ENCODE data around the gene MEOX2. TPM values are rescaled to one million over a fixed set of nuclear protein-coding genes. Genes with fewer than 3 reads are reported as not detected.
A peak's percentile ranks its signal among the peaks of the same experiment; 100 is the strongest.

MEOX2 gene
- total RNA-seq, 2 donors from 2014 or later = 4.5 to 11.1 TPM

GRCh38 chr7:15684871-15685270 lies 1.6 kb downstream of the MEOX2 start:
- TF ChIP-seq CTCF (IDR thresholded peaks at IDR 0.05) = peak in 1 of 2 donors; percentile 26
- peaks cover 0 to 4% of the 10 kb centered on the region in 2 donors for H3K4me1 ChIP-seq
- DNase-seq (ENCODE audit: low spot score) = no peak
- no peaks in the 10 kb centered on the region for H3K9me3 ChIP-seq
- peak overlapping the region; percentile 87 to 91 for H3K27ac ChIP-seq
- no peaks in the 10 kb centered on the region for H3K36me3 ChIP-seq
- peaks cover 0 to 5% of the 10 kb centered on the region in 2 donors for H3K27me3 ChIP-seq
- H3K4me3 ChIP-seq = peak overlapping the region; percentile 60 to 70

GRCh38 chr7:15684111-15684800 lies 2.2 kb downstream of the MEOX2 start:
- Histone ChIP-seq H3K27ac (peak overlapping the region; percentile 87 to 91), H3K4me1 (peaks cover 0 to 4% of the 10 kb centered on the region in 2 donors), H3K9me3 (no peaks in the 10 kb centered on the region), H3K36me3 (no peaks in the 10 kb centered on the region), H3K4me3 (peak overlapping the region; percentile 60 to 70), H3K27me3 (peaks cover 0 to 5% of the 10 kb centered on the region in 2 donors)
- DNase-seq (ENCODE audit: low spot score) = no peak
- no peak for TF ChIP-seq CTCF (IDR thresholded peaks at IDR 0.05)

- H3K27me3 ChIP-seq = peaks cover 0 to 5% of the 10 kb centered on the region in 2 donors
Measured at GRCh38 chr7:15682751-15683245, 3.7 kb downstream of the MEOX2 start.

GRCh38 chr7:15682111-15682510 lies 4.4 kb downstream of the MEOX2 start:
- Histone ChIP-seq H3K4me3 (peak overlapping the region; percentile 60 to 70), H3K36me3 (no peaks in the 10 kb centered on the region), H3K9me3 (no peaks in the 10 kb centered on the region), H3K27ac (peak overlapping the region; percentile 87 to 91), H3K27me3 (peaks cover 0 to 5% of the 10 kb centered on the region in 2 donors), H3K4me1 (no peaks in the 10 kb centered on the region)
- no peak for TF ChIP-seq CTCF (IDR thresholded peaks at IDR 0.05)
- no peak for DNase-seq (ENCODE audit: low spot score)

More at GRCh38 chr7:15682751-15683245, 3.7 kb downstream of the MEOX2 start:
- peak overlapping the region; percentile 60 to 70 for H3K4me3 ChIP-seq
- no peaks in the 10 kb centered on the region for H3K9me3 ChIP-seq
- H3K4me1 ChIP-seq = peaks cover 0 to 3% of the 10 kb centered on the region in 2 donors
- H3K27ac ChIP-seq = peak overlapping the region; percentile 87 to 91
- no peaks in the 10 kb centered on the region for H3K36me3 ChIP-seq
- no peak for TF ChIP-seq CTCF (IDR thresholded peaks at IDR 0.05)
- DNase-seq (ENCODE audit: low spot score) = no peak

GRCh38 chr7:15681631-15682030 lies 4.9 kb downstream of the MEOX2 start:
- Histone ChIP-seq H3K27me3 (peaks cover 0 to 5% of the 10 kb centered on the region in 2 donors), H3K27ac (peak overlapping the region; percentile 87 to 91), H3K9me3 (no peaks in the 10 kb centered on the region), H3K4me3 (peak overlapping the region in 1 of 2 donors; percentile 70), H3K36me3 (no peaks in the 10 kb centered on the region), H3K4me1 (no peaks in the 10 kb centered on the region)
- no peak for TF ChIP-seq CTCF (IDR thresholded peaks at IDR 0.05)
- DNase-seq (ENCODE audit: low spot score) = no peak
